HepG2 (cell line): Measurements from ENCODE around the gene ACSS3. TPM values are rescaled to one million over a fixed set of nuclear protein-coding genes. Genes with fewer than 3 reads are reported as not detected.

Experiments used
- ASH2L ChIP-seq: fragments of 300-600, 200-600 bp; sonication (generic); IDR thresholded peaks from 2 replicates; pipeline ENCODE4 v1.7.0; 2017; ENCODE audit warnings: low read depth, mild to moderate bottlenecking, moderate library complexity, mixed read lengths, low read length; ENCODE audit not compliant: insufficient read length
- CBFB ChIP-seq: sonication (generic); formaldehyde crosslinking; IDR thresholded peaks from 2 replicates; pipeline ENCODE4 v1.4.0; 2020; ENCODE audit warnings: missing genetic modification reagents
- CBX2 ChIP-seq, 2 experiments: fragments of 200-600 bp in 1 of 2; sonication (generic); formaldehyde crosslinking in 1 of 2; IDR thresholded peaks; 2 replicates each; pipeline versions ENCODE4 v1.7.0 to v1.8.1; 2018 to 2022; ENCODE audit warnings: low read depth in 2 of 2, low read length in 1 of 2, mild to moderate bottlenecking in 1 of 2, missing genetic modification reagents in 1 of 2
- ESRRA ChIP-seq: sonication (generic); formaldehyde crosslinking; IDR thresholded peaks from 2 replicates; pipeline ENCODE4 v1.5.1; 2020; ENCODE audit warnings: mild to moderate bottlenecking, low read depth, missing genetic modification reagents
- GATAD1 ChIP-seq: IDR thresholded peaks from 2 replicates; pipeline ENCODE4 v1.6.1; 2016; ENCODE audit warnings: missing genetic modification reagents, missing compliant biosample characterization
- HHEX ChIP-seq: IDR thresholded peaks from 2 replicates; pipeline ENCODE4 v1.6.1; 2016; ENCODE audit warnings: control low read depth
- KLF13 ChIP-seq: sonication (generic); formaldehyde crosslinking; IDR thresholded peaks from 2 replicates; pipeline ENCODE4 v1.4.0; 2020; ENCODE audit warnings: mild to moderate bottlenecking, missing genetic modification reagents
- MBNL3 ChIP-seq: fragments of 250-450 bp; sonication (Bioruptor Pico); conservative IDR thresholded peaks from 2 replicates; pipeline ENCODE4 v1.8.0; 2022; ENCODE audit warnings: mild to moderate bottlenecking, inconsistent platforms
- MED8 ChIP-seq: sonication (generic); formaldehyde crosslinking; IDR thresholded peaks from 2 replicates; pipeline ENCODE4 v1.8.1; 2023; ENCODE audit warnings: mild to moderate bottlenecking, missing genetic modification reagents; ENCODE audit not compliant: insufficient replicate concordance
- RARA ChIP-seq: IDR thresholded peaks from 2 replicates; pipeline ENCODE4 v1.6.1; 2016; ENCODE audit warnings: missing genetic modification reagents, missing compliant biosample characterization
- RFX3 ChIP-seq: IDR thresholded peaks from 2 replicates; pipeline ENCODE4 v1.6.1; 2016; ENCODE audit warnings: missing biosample characterization, missing genetic modification reagents
- SKI ChIP-seq: fragments of 450-650 bp; IDR thresholded peaks from one replicate; pipeline ENCODE4 v1.6.1; 2018; ENCODE audit warnings: mild to moderate bottlenecking; ENCODE audit not compliant: partially characterized antibody
- SP5 ChIP-seq: IDR thresholded peaks from 2 replicates; pipeline ENCODE4 v1.6.1; 2016; ENCODE audit warnings: low read depth, borderline replicate concordance
- ZFX ChIP-seq: sonication (generic); formaldehyde crosslinking; IDR thresholded peaks from 2 replicates; pipeline ENCODE4 v1.4.0; 2020; ENCODE audit warnings: mild to moderate bottlenecking, low read depth, missing genetic modification reagents, moderate library complexity
- ZKSCAN8 ChIP-seq: IDR thresholded peaks from 2 replicates; pipeline ENCODE4 v1.6.1; 2016; ENCODE audit warnings: borderline replicate concordance, missing genetic modification reagents, missing compliant biosample characterization
- ZNF124 ChIP-seq: sonication (generic); formaldehyde crosslinking; IDR thresholded peaks from 2 replicates; pipeline ENCODE4 v1.4.0; 2020; ENCODE audit warnings: missing genetic modification reagents
- ZNF441 ChIP-seq: sonication (generic); formaldehyde crosslinking; IDR thresholded peaks from 2 replicates; pipeline ENCODE4 v1.7.0; 2021; ENCODE audit warnings: missing genetic modification reagents, borderline replicate concordance
- ZNF570 ChIP-seq: sonication (generic); formaldehyde crosslinking; IDR thresholded peaks from 2 replicates; pipeline ENCODE4 v1.4.0; 2020; ENCODE audit warnings: mild to moderate bottlenecking, missing genetic modification reagents, borderline replicate concordance
- ZNF720 ChIP-seq: sonication (generic); formaldehyde crosslinking; IDR thresholded peaks from 2 replicates; pipeline ENCODE4 v1.4.0; 2020; ENCODE audit warnings: missing genetic modification reagents
- polyA plus RNA-seq, 8 experiments: library from polyadenylated mRNA; depleted of rRNA in 3 of 8; stranded (reverse) in 7 of 8; unstranded in 1 of 8; fragments of >200 nt; fragmentation: Illumina TruSeq in 4 of 8; extraction: Trizol in 4 of 8; gene quantifications; 2 replicates each; pipeline versions ENCODE4 v1.2.1 to v1.2.3, GENCODE V29; 2011 to 2016; ENCODE audit warnings: low read depth in 4 of 8, missing spikeins in 1 of 8, mixed read lengths in 1 of 8; ENCODE audit not compliant: insufficient read depth in 1 of 8
- total RNA-seq, 5 experiments: library from RNA; depleted of rRNA; stranded (reverse); fragments of >200 nt; fragmentation: Illumina TruSeq; extraction: Trizol; gene quantifications; 2 replicates each; pipeline ENCODE4 v1.2.3, GENCODE V29; 2016; ENCODE audit warnings: low read depth in 1 of 5
- TF ChIP-seq, protein P1 (sequence below): sonication (generic); formaldehyde crosslinking; IDR thresholded peaks from 2 replicates; pipeline ENCODE4 v1.4.0; 2020; ENCODE audit warnings: missing genetic modification reagents, mild to moderate bottlenecking, borderline replicate concordance
- TF ChIP-seq, protein P2 (sequence below), 2 experiments: sonication (generic) in 1 of 2; formaldehyde crosslinking in 1 of 2; IDR thresholded peaks; 2 replicates each; pipeline versions ENCODE4 v1.4.0 to v1.6.1; 2018 to 2020; ENCODE audit warnings: missing genetic modification reagents in 2 of 2, borderline replicate concordance in 1 of 2, low read depth in 1 of 2, mild to moderate bottlenecking in 1 of 2, missing biosample characterization in 1 of 2
- TF ChIP-seq, protein P3 (sequence below): conservative IDR thresholded peaks from 2 replicates; pipeline ENCODE4 v1.6.1; 2018; ENCODE audit warnings: missing genetic modification reagents
- TF ChIP-seq, protein P4 (sequence below): sonication (generic); formaldehyde crosslinking; IDR thresholded peaks from 2 replicates; pipeline ENCODE4 v1.5.0; 2020; ENCODE audit warnings: missing genetic modification reagents
- TF ChIP-seq, protein P5 (sequence below): IDR thresholded peaks from 2 replicates; pipeline ENCODE4 v1.6.1; 2012; ENCODE audit warnings: inconsistent platforms

The ACSS3 gene
- total and polyA plus RNA-seq, 2 of the 13 experiments (the other 11 are each of a cell fraction or from before 2014, with no cell fraction given), result 79.5 to 86.3 TPM

DNA sequence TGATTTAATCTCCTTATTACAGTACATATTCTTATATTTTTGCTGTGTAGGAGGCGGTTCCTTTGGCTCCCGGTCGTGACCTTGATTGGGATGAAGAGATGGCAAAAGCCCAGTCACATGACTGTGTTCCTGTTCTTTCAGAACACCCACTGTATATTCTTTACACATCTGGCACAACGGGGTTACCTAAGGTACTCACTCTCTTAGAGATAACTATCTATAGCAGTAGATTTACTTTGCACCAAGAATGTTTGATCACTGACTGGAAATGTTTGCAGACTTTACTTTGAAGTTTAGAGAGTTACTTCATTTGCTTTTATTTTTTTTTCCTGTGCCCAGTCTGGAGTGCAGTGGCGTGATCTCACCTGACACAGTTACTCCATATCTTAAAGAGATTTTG is 65.2 kb downstream of the ACSS3 start (continued):
- TF ChIP-seq ZNF441 (CRISPR knock-in tag) (no peak), ZNF720 (CRISPR knock-in tag) (no peak), HHEX (CRISPR knock-in tag) (peak; percentile 79), ZNF124 (CRISPR knock-in tag) (peak; percentile 71; the same call in 1 of the 2 replicates), ZFX (no peak), ASH2L (peak; percentile 71), SKI (peak; percentile 93), CBFB (CRISPR knock-in tag) (peak; percentile 70; the same call in 1 of the 2 replicates), KLF13 (CRISPR knock-in tag) (no peak), CBX2 (IDR thresholded peaks at IDR 0.05; ENCODE audit: low read depth, low read length) (no peak), CBX2 (CRISPR knock-in tag; IDR thresholded peaks at IDR 0.05; ENCODE audit: low read depth) (no peak), RFX3 (CRISPR knock-in tag) (no peak), SP5 (CRISPR knock-in tag) (peak; percentile 81), ZKSCAN8 (peak; percentile 95), GATAD1 (CRISPR knock-in tag) (peak; percentile 63), MBNL3 (CRISPR knock-in tag) (no peak), ESRRA (CRISPR knock-in tag) (0 out of 2 replicates have a peak, but pooled peaks have one; percentile 56), ZNF570 (CRISPR knock-in tag) (no peak), RARA (CRISPR knock-in tag) (peak; percentile 96), MED8 (CRISPR knock-in tag) (peak; percentile 84)
- TF ChIP-seq, protein P1, sequence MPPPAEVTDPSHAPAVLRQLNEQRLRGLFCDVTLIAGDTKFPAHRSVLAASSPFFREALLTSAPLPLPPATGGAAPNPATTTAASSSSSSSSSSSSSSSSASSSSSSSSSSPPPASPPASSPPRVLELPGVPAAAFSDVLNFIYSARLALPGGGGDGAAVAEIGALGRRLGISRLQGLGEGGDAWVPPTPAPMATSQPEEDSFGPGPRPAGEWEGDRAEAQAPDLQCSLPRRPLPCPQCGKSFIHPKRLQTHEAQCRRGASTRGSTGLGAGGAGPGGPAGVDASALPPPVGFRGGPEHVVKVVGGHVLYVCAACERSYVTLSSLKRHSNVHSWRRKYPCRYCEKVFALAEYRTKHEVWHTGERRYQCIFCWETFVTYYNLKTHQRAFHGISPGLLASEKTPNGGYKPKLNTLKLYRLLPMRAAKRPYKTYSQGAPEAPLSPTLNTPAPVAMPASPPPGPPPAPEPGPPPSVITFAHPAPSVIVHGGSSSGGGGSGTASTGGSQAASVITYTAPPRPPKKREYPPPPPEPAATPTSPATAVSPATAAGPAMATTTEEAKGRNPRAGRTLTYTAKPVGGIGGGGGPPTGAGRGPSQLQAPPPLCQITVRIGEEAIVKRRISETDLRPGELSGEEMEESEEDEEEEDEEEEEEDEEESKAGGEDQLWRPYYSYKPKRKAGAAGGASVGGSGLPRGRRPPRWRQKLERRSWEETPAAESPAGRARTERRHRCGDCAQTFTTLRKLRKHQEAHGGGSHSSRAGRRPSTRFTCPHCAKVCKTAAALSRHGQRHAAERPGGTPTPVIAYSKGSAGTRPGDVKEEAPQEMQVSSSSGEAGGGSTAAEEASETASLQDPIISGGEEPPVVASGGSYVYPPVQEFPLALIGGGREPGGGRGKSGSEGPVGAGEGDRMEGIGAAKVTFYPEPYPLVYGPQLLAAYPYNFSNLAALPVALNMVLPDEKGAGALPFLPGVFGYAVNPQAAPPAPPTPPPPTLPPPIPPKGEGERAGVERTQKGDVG (CRISPR knock-in tag), result no peak
- TF ChIP-seq, protein P2, sequence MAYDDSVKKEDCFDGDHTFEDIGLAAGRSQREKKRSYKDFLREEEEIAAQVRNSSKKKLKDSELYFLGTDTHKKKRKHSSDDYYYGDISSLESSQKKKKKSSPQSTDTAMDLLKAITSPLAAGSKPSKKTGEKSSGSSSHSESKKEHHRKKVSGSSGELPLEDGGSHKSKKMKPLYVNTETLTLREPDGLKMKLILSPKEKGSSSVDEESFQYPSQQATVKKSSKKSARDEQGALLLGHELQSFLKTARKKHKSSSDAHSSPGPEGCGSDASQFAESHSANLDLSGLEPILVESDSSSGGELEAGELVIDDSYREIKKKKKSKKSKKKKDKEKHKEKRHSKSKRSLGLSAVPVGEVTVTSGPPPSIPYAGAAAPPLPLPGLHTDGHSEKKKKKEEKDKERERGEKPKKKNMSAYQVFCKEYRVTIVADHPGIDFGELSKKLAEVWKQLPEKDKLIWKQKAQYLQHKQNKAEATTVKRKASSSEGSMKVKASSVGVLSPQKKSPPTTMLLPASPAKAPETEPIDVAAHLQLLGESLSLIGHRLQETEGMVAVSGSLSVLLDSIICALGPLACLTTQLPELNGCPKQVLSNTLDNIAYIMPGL (CRISPR knock-in tag; IDR thresholded peaks at IDR 0.05; ENCODE audit: borderline replicate concordance in 1 of 2, low read depth in 1 of 2), result peak in 1 of 2 experiments; percentile 44; a peak in 1 of 4 replicates
- TF ChIP-seq, protein P3, sequence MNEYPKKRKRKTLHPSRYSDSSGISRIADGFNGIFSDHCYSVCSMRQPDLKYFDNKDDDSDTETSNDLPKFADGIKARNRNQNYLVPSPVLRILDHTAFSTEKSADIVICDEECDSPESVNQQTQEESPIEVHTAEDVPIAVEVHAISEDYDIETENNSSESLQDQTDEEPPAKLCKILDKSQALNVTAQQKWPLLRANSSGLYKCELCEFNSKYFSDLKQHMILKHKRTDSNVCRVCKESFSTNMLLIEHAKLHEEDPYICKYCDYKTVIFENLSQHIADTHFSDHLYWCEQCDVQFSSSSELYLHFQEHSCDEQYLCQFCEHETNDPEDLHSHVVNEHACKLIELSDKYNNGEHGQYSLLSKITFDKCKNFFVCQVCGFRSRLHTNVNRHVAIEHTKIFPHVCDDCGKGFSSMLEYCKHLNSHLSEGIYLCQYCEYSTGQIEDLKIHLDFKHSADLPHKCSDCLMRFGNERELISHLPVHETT, result peak; percentile 74; the same call in 1 of the 2 replicates
- TF ChIP-seq, protein P4, sequence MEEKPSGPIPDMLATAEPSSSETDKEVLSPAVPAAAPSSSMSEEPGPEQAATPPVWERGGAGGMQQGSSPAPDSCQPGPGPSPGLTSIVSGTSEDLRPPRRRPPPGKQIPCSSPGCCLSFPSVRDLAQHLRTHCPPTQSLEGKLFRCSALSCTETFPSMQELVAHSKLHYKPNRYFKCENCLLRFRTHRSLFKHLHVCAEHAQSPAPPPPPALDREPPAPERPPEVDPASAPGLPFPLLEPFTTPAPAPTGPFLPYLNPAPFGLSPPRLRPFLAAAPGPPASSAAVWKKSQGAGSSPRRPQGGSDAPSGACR (CRISPR knock-in tag), result peak; percentile 58; the same call in 1 of the 2 replicates
- TF ChIP-seq, protein P5, sequence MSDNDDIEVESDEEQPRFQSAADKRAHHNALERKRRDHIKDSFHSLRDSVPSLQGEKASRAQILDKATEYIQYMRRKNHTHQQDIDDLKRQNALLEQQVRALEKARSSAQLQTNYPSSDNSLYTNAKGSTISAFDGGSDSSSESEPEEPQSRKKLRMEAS, result peak; percentile 35; the same call in 1 of the 2 replicates
